Vagina (tissue), 2 donors: ENCODE measurements around the gene RBM33. TPM values are rescaled to one million over a fixed set of nuclear protein-coding genes. Genes with fewer than 3 reads are reported as not detected.

Experiments
- DNase-seq, 2 donors: peaks; one replicate each; pipeline ENCODE4 v3.0.0-alpha.2; 2017; ENCODE audit errors: extremely low spot score in 2 of 2
- H3K27ac ChIP-seq: fragments of 200-600 bp; sonication (generic); one replicate; pipeline ENCODE4 v1.5.1; 2019
- H3K27me3 ChIP-seq: fragments of 200-600 bp; sonication (generic); one replicate; pipeline ENCODE4 v1.5.1; 2019
- H3K36me3 ChIP-seq, 2 donors: fragments of 200-600 bp; sonication (generic); one replicate each; pipeline ENCODE4 v1.5.1; 2017 to 2019
- H3K4me1 ChIP-seq: fragments of 200-600 bp; sonication (generic); one replicate; pipeline ENCODE4 v1.5.1; 2019
- H3K4me3 ChIP-seq, 2 donors: fragments of 200-600 bp; sonication (generic); 1 replicate in 1 of 2; 2 replicates in 1 of 2; pipeline ENCODE4 v1.5.1; 2016 to 2019
- H3K9me3 ChIP-seq: fragments of 200-600 bp; sonication (generic); one replicate; pipeline ENCODE4 v1.5.1; 2019
- POLR2A ChIP-seq, 2 donors: fragments of 450-650 bp; IDR thresholded peaks; one replicate each; pipeline ENCODE4 v1.6.1; 2017; ENCODE audit warnings: antibody characterized with exemption in 2 of 2, mild to moderate bottlenecking in 2 of 2, moderate library complexity in 2 of 2
- POLR2AphosphoS5 ChIP-seq, 2 donors: sonication (generic); formaldehyde crosslinking; IDR thresholded peaks; one replicate each; pipeline ENCODE4 v1.9.0; 2017; ENCODE audit warnings: antibody characterized with exemption in 2 of 2, mild to moderate bottlenecking in 2 of 2, low read depth in 1 of 2; ENCODE audit not compliant: insufficient read depth in 1 of 2
- intact Hi-C: fragments of 100-400 bp; cut with DNase I; formaldehyde crosslinking; loops from one replicate; pipeline ENCODE4 v1.15.1; 2023
- total RNA-seq: library from RNA; depleted of rRNA; stranded (reverse); fragments of >200 nt; gene quantifications from one replicate; pipeline ENCODE4 v1.2.3, GENCODE V29; 2016
- TF ChIP-seq, protein P1 (sequence below), 3 experiments: fragments of 450-650 bp in 2 of 3; fragments of 200-600 bp in 1 of 3; sonication (generic) in 1 of 3; IDR thresholded peaks; one replicate each; pipeline ENCODE4 v1.5.1; 2017 to 2019; ENCODE audit warnings: antibody characterized with exemption in 3 of 3, mild to moderate bottlenecking in 2 of 3, moderate library complexity in 2 of 3

RBM33 gene
- total RNA-seq, 1 donor from 2014 or later: 63.8 TPM

DNA sequence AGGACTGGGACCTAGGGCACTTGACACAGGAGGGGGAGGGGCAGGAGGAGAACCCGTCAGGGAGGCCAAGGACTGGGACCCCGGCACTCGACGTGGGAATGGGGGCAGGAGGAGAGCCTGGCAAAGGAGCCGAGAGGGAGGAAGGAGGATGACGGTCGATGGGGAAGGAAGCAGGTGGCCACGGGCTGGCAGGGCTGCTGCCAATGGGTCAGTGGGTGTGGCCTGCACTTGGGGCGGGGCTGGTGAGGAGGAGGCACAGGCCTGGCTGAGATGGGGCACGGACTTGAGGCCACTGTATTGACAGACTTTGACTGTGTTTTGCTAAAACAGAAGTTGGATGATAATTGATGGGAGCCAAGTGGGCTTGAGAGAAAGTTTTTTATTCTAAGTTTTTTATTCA, 68.9 kb downstream of the RBM33 start:
- Histone ChIP-seq H3K4me1 (peaks cover 7% of the 10 kb centered on the region), H3K27ac (no peak overlapping the region), H3K36me3 (peaks cover 0 to 53% of the 10 kb centered on the region in 2 donors), H3K27me3 (no peaks in the 10 kb centered on the region), H3K4me3 (no peak overlapping the region), H3K9me3 (no peaks in the 10 kb centered on the region)
- no peak for TF ChIP-seq POLR2AphosphoS5 (IDR thresholded peaks at IDR 0.05; ENCODE audit: insufficient read depth in 1 of 2, low read depth in 1 of 2)
- no peak for TF ChIP-seq POLR2A (IDR thresholded peaks at IDR 0.05)
- TF ChIP-seq, protein P1, sequence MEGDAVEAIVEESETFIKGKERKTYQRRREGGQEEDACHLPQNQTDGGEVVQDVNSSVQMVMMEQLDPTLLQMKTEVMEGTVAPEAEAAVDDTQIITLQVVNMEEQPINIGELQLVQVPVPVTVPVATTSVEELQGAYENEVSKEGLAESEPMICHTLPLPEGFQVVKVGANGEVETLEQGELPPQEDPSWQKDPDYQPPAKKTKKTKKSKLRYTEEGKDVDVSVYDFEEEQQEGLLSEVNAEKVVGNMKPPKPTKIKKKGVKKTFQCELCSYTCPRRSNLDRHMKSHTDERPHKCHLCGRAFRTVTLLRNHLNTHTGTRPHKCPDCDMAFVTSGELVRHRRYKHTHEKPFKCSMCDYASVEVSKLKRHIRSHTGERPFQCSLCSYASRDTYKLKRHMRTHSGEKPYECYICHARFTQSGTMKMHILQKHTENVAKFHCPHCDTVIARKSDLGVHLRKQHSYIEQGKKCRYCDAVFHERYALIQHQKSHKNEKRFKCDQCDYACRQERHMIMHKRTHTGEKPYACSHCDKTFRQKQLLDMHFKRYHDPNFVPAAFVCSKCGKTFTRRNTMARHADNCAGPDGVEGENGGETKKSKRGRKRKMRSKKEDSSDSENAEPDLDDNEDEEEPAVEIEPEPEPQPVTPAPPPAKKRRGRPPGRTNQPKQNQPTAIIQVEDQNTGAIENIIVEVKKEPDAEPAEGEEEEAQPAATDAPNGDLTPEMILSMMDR (IDR thresholded peaks at IDR 0.05): no peak
- no peak for DNase-seq
- intact Hi-C loops: no loop called here

DNA sequence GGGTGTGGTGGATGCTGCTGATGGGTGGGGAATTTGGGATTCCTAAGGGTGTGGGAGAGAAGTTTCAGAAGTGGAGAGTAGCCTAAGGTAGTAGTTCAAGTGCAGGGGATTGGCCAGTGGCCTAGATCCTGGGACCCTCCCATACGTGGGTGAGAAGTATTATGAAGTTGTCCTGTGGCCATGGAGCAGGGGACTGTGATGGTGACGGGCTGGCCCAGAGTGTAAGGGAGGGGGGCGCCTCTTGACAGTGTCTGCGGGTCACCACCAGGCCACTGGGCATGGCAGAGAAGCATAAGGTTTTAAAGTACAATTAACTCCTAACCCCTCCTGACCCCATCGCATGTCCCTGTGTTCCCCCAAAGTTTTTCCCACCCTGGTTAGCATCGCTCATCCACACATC, 70.2 kb downstream of the RBM33 start:
- no peak for TF ChIP-seq POLR2AphosphoS5 (IDR thresholded peaks at IDR 0.05; ENCODE audit: insufficient read depth in 1 of 2, low read depth in 1 of 2)
- no peak for TF ChIP-seq POLR2A (IDR thresholded peaks at IDR 0.05)
- TF ChIP-seq, protein P1 (IDR thresholded peaks at IDR 0.05): no peak
- no peak overlapping the region for H3K27ac ChIP-seq
- no peak for DNase-seq
- H3K36me3 ChIP-seq: peaks cover 0 to 51% of the 10 kb centered on the region in 2 donors
- peaks cover 7% of the 10 kb centered on the region for H3K4me1 ChIP-seq
- no peaks in the 10 kb centered on the region for H3K27me3 ChIP-seq
- H3K9me3 ChIP-seq: no peaks in the 10 kb centered on the region
- no peak overlapping the region for H3K4me3 ChIP-seq
- intact Hi-C loops: no loop called here

DNA sequence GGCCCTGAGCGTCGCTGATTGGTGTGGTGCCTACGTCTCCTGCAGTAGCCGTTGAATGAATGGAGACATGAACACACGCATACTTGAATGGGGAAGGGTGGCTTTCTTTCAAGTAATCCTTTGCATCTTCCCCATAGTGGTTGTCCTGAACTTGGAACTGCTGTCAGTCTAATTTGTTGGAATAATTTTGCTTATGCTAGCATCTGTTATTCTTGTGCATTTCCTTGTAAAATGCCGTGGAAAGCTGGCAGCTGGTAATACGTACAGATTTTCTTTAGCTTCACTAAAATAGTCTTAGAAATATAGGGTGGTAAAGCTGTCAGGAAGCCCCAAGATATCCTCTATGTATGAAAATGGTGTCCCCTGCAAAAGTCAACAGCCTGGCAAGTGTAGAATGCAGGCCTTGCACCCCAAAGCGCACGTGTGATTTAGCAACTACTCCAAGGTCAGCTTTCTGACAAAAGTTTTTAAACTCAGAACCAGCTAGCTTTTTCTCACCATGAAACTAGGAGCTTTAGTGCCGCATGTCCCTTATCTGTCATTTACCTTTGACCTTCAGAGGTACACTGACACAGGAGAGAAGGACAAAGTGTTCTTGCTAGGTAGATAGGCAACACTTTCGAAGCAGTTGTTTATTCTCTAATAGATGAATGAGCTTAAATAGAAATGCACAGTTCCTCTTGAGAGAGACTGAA, 70.8 kb downstream of the RBM33 start:
- Histone ChIP-seq H3K27me3 (no peaks in the 10 kb centered on the region), H3K4me3 (no peak overlapping the region), H3K9me3 (no peaks in the 10 kb centered on the region), H3K36me3 (peaks cover 0 to 51% of the 10 kb centered on the region in 2 donors), H3K27ac (no peak overlapping the region), H3K4me1 (peaks cover 7% of the 10 kb centered on the region)
- intact Hi-C loops: no loop called here
- no peak for TF ChIP-seq POLR2AphosphoS5 (IDR thresholded peaks at IDR 0.05; ENCODE audit: insufficient read depth in 1 of 2, low read depth in 1 of 2)
- TF ChIP-seq, protein P1 (IDR thresholded peaks at IDR 0.05): no peak
- no peak for TF ChIP-seq POLR2A (IDR thresholded peaks at IDR 0.05)
- DNase-seq: no peak

DNA sequence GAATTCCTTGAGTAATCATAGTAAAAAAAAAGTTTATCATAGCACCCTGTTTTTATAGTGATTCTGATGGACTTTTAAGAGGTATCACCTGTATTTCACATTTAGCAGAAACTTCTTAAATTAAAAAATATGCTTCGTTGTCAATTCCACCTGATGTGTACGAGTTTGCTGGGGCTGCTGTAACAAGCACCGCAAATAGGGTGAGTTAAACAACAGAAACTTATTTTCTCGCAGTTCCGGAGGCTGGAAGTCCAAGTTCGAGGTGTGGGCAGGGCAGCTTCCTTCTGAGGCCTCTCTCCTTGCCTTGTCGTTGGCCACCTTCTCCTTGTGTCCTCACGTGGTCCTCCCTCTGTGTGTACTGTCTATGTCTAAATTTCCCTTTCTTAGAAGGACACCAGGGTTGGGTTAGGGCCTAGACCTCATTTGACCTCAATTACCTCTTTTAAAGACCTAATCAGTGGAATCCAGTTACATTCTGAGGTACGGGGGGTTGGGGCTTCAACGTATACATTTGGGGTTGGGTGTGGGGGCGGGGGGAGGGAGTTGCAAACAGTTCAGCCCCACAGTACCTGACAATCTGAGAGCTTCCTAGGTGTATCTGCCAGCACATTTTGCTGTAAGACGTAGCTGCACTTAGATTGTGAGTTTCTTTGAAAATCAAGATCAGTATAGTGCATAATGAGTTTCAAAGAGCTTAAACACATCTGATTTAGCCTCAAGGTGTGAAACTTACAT, 72.7 kb downstream of the RBM33 start:
- H3K4me1 ChIP-seq: peaks cover 7% of the 10 kb centered on the region
- H3K4me3 ChIP-seq: no peak overlapping the region
- H3K36me3 ChIP-seq: peaks cover 0 to 36% of the 10 kb centered on the region in 2 donors
- H3K27me3 ChIP-seq: no peaks in the 10 kb centered on the region
- DNase-seq: no peak
- H3K27ac ChIP-seq: no peak overlapping the region
- intact Hi-C loops: no loop called here
- TF ChIP-seq, protein P1 (IDR thresholded peaks at IDR 0.05): no peak
- TF ChIP-seq POLR2A (IDR thresholded peaks at IDR 0.05): no peak
- no peak for TF ChIP-seq POLR2AphosphoS5 (IDR thresholded peaks at IDR 0.05; ENCODE audit: insufficient read depth in 1 of 2, low read depth in 1 of 2)
- no peaks in the 10 kb centered on the region for H3K9me3 ChIP-seq

DNA sequence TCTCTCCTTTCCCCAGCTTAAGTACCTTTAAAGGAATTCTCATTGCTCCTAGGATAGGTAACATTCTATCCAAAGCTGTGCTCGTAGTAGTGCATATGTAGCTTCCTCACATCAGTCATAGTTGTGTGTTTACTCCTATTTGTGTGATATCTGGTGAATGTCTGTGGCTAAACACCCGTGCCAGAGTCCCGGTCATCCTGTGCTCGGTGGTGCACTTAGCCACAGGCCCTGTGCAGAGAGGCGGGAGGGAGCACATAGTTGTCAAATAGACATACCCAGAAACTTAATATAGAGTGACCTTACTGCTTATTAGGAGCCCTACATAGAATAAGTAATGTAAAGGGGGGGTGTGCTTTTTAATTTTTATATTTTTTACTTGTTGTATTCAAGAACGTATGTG, 76.6 kb downstream of the RBM33 start:
- Histone ChIP-seq H3K27me3 (no peaks in the 10 kb centered on the region), H3K27ac (no peak overlapping the region), H3K36me3 (peaks cover 0 to 18% of the 10 kb centered on the region in 2 donors), H3K4me1 (no peaks in the 10 kb centered on the region), H3K4me3 (no peak overlapping the region), H3K9me3 (no peaks in the 10 kb centered on the region)
- intact Hi-C loops: no loop called here
- no peak for TF ChIP-seq POLR2A (IDR thresholded peaks at IDR 0.05)
- TF ChIP-seq, protein P1 (IDR thresholded peaks at IDR 0.05): no peak
- no peak for TF ChIP-seq POLR2AphosphoS5 (IDR thresholded peaks at IDR 0.05; ENCODE audit: insufficient read depth in 1 of 2, low read depth in 1 of 2)
- no peak for DNase-seq
